PC-9 (cell line): ENCODE results near the gene PCDHGC4.

Source experiments
- CTCF ChIP-seq: fragments of 200-600 bp; sonication (generic); conservative IDR thresholded peaks from 2 replicates; pipeline ENCODE4 v1.6.1; 2017; ENCODE audit warnings: mixed run types, antibody characterized with exemption, mild to moderate bottlenecking, moderate library complexity
- EZH2 ChIP-seq: fragments of 200-600 bp; sonication (generic); IDR thresholded peaks from 2 replicates; pipeline ENCODE4 v1.8.0; 2017; ENCODE audit warnings: antibody characterized with exemption, low read depth

DNA sequence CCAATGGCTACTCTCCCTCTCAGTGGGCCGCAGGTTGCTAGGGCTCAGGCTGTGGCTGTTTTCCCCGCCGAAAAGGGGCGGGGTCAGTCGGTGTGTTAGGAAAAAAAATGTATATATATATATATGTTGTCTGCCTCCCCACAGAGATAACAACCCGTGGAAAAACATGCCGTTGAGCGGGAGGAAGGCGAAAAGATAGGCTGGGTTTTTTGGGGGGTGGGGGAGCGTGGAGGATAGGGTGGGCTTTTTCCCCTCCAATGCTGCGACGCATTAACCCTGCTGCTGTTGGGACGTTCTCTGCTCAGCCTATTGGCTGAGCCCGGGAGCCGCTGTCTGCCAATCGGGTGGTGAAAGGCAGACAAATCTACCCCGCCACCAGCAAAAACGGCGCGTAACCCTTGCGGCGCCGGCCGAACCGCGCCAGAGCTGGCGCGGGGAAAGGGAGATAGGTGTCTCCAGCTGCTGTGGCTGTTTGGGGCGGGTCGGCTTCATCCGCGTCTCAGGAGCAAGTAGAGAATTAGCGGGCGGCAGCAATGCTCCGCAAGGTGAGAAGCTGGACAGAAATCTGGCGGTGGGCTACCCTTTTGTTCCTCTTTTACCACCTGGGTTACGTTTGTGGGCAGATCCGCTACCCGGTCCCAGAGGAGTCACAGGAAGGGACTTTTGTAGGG, at the start of gene PCDHGC4:
- TF ChIP-seq CTCF (no peak), EZH2 (no peak)
